GM12865 (cell line): ENCODE data around the gene RDX.

Experiments used
- DNase-seq: peaks from one replicate; pipeline ENCODE4 v3.0.0; 2010; ENCODE audit warnings: low read depth
- H3K4me3 ChIP-seq: 2 replicates; pipeline ENCODE4 v1.5.1; 2011; ENCODE audit warnings: mild to moderate bottlenecking, low read depth, low read length, control low read depth
- TF ChIP-seq, protein P1 (sequence below): IDR thresholded peaks from 2 replicates; pipeline ENCODE4 v1.5.1; 2011; ENCODE audit warnings: low read length, control low read depth, low read depth, inconsistent platforms; ENCODE audit not compliant: insufficient read depth; ENCODE audit errors: missing control alignments

RDX gene

DNA sequence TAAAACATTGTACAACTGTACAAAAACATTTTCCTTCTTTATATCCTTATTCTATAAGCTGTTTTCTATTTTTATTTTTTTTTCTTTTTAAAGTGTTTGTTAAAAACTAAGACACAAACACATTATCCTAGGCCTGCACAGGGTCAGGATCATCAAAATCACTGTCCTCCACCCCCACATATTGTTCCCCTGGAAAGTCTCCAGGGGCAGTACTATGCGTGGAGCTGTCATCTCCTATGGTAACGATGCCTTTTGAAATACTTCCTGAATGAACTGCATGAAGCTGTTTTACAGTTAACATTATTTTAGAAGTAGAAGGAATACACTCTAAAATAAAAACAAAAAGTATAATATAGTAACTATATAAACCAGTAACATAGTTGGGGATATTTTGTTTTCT is 136.0 kb downstream of the RDX start:
- TF ChIP-seq, protein P1, sequence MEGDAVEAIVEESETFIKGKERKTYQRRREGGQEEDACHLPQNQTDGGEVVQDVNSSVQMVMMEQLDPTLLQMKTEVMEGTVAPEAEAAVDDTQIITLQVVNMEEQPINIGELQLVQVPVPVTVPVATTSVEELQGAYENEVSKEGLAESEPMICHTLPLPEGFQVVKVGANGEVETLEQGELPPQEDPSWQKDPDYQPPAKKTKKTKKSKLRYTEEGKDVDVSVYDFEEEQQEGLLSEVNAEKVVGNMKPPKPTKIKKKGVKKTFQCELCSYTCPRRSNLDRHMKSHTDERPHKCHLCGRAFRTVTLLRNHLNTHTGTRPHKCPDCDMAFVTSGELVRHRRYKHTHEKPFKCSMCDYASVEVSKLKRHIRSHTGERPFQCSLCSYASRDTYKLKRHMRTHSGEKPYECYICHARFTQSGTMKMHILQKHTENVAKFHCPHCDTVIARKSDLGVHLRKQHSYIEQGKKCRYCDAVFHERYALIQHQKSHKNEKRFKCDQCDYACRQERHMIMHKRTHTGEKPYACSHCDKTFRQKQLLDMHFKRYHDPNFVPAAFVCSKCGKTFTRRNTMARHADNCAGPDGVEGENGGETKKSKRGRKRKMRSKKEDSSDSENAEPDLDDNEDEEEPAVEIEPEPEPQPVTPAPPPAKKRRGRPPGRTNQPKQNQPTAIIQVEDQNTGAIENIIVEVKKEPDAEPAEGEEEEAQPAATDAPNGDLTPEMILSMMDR = no peak
- no peak overlapping the region for H3K4me3 ChIP-seq

DNA sequence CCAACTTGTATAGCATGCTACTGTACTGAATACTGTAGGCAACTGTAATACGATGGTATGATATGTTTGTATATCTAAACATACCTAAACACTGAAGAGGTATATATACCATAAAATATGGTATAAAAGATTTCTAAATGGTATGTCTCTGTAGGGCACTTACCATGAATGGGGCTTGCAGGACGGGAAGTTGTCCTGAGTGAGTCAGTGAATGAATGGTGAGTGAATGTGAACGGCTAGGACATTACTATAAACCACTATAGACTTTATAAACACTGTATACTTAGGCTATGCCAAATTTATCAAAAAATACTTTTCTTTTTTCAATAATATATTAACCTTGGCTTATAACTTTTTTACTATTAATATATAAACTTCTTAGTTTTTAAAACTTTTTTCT is 136.4 kb downstream of the RDX start:
- TF ChIP-seq, protein P1 = no peak
- no peak for DNase-seq
- H3K4me3 ChIP-seq = no peak overlapping the region

More for the DNA sequence above, 136.0 kb downstream of the RDX start:
- DNase-seq = no peak

DNA sequence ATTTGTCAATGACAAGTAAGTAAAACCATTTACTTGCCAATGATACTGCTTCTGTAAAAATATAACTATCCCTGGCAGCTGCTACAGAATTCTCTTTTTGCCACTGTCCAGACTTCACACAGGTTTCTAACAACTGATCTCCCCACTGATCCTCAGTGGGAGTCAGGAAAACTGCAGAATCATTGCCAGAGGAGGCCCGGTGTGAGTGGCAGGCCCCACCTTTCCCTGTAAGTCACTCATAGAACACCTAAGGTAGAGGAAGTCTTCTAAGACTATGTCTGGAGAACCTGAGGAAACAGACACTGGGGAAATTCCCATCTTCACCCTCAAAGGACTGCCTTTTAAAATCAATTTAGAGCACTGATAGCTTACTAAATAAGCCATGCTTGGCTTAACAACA is 136.9 kb downstream of the RDX start:
- TF ChIP-seq, protein P1 = no peak
- H3K4me3 ChIP-seq = no peak overlapping the region
- DNase-seq = no peak

DNA sequence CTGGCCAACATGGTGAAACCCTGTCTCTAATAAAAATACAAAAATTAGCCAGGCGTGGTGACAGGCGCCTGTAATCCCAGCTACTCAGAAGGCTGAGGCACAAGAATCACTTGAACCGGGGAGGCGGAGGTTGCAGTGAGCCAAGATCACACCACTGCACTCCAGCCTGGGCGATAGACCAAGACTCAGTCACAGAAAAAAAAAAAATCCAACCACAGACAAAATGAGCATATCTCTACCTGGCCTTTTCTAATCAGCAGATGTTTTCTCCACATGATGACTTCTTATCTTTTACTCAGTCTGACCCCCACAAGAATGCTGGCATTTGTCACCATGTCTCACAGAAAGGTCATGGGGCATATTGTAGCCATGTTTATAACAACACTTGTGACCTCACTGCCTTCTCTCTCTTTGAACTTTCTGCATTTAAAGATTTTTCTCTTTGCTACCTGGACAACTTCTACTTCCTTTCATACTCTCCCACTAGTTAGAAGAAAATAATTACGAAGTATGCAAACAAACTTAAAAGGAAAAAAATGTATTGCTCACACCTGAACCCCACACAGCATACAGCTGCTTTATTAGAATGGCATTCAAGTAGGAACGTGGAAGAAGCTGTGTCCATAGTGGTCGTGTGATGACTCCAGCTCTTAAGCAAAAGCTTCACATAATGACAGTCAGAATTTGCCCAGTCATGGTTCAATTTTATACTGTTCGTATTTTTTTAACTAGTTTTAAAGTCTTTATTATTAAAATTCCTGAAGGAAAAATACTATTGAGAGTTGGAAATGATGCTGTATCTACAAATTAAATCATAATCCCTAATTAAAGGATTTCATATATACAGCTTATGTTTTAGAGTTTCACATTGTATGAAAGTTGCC is 137.9 kb downstream of the RDX start:
- H3K4me3 ChIP-seq = no peak overlapping the region
- DNase-seq = no peak
- TF ChIP-seq, protein P1 = no peak

DNA sequence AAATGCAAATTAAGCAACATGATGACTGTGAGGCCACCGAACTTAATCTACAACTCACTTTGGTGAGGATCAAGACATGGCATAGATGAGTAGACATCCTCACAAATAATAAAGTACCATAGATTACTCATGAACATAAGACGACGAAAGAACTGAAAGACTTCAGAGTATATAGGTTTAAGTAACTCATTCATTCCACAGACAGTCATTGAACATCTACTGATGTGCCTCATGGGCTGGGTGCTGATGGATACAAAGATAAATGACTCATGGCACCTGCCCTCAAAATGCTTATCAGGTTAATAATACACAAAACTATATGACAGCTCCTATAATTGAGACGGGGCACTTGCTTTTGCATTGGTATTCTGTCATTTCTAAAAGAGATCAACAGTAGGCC is 139.9 kb downstream of the RDX start:
- TF ChIP-seq, protein P1 = no peak
- H3K4me3 ChIP-seq = no peak overlapping the region
- no peak for DNase-seq

DNA sequence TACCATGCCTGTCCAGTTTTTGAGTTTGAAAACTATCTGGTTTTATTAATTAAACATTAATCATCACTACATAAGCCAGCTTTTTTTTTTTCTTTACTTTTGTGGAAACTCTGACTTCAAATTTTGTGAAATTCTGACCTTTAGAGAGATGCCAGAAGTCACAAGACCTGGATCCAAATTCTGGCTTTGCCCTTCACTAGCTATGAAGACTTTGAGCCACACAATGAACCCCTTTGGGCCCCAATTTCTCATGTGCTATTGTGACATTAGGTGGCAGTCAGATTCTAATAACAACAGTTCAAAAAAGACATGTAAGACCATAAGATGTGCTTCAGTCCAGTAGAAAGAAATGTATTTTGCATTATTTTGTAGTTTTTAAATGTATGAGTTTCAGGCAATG is 142.9 kb downstream of the RDX start:
- TF ChIP-seq, protein P1 = no peak

DNA sequence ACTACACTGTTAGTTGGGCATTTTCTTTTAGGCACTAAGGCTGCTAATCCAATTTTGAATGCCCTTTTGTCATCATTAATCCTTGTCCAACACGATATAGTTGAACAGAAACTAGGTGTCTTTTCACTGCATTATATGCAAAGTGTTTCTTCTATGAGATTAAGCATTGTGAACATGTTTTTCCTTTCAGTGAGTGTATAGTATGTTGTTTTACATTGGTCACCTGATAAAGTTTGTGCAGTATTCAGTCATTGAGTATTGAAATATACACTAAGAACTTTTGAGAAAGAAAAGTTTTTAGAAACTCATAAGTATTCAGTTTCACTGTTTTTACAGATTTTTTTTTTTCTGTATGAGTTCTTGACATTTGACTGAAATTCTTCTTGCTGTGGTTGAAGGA is 144.2 kb downstream of the RDX start:
- no peak overlapping the region for H3K4me3 ChIP-seq
- TF ChIP-seq, protein P1 = no peak
- DNase-seq = no peak

More for the DNA sequence above, 142.9 kb downstream of the RDX start:
- DNase-seq = no peak
- no peak overlapping the region for H3K4me3 ChIP-seq
